Breast epithelium (tissue), 4 donors: Measurements from ENCODE around the gene RALGPS1. TPM values are rescaled to one million over a fixed set of nuclear protein-coding genes. Genes with fewer than 3 reads are reported as not detected.

Experiments
- DNase-seq, 2 donors: peaks; one replicate each; pipeline ENCODE4 v3.0.0-alpha.2; 2019; ENCODE audit warnings: low spot score in 2 of 2
- H3K27ac ChIP-seq, 2 donors: fragments of 200-600 bp; sonication (generic) in 1 of 2; one replicate each; pipeline ENCODE4 v1.5.1; 2016 to 2019; ENCODE audit warnings: mild to moderate bottlenecking in 1 of 2
- H3K27me3 ChIP-seq, 2 donors: fragments of 200-600 bp; sonication (generic) in 1 of 2; one replicate each; pipeline versions ENCODE4 v1.5.1 to v1.6.0; 2017 to 2019; ENCODE audit warnings: control low read depth in 1 of 2, mild to moderate bottlenecking in 1 of 2
- H3K36me3 ChIP-seq: fragments of 200-600 bp; one replicate; pipeline ENCODE4 v1.5.1; 2019
- H3K4me1 ChIP-seq, 2 donors: fragments of 200-600 bp; sonication (generic); one replicate each; pipeline ENCODE4 v1.5.1; 2016 to 2019; ENCODE audit warnings: control low read depth in 1 of 2
- H3K4me3 ChIP-seq, 3 donors: fragments of 200-600 bp; sonication (generic); 1 replicate in 2 of 3; 2 replicates in 1 of 3; pipeline ENCODE4 v1.5.1; 2016 to 2019; ENCODE audit warnings: mild to moderate bottlenecking in 3 of 3, moderate library complexity in 2 of 3
- H3K9me3 ChIP-seq, 2 donors: fragments of 200-600 bp; sonication (generic) in 1 of 2; one replicate each; pipeline ENCODE4 v1.5.1; 2016 to 2019; ENCODE audit warnings: control low read depth in 1 of 2
- CTCF ChIP-seq, 3 donors: fragments of 450-650 bp; IDR thresholded peaks; one replicate each; pipeline ENCODE4 v1.5.1; 2016 to 2017; ENCODE audit warnings: antibody characterized with exemption in 3 of 3, mild to moderate bottlenecking in 3 of 3, moderate library complexity in 3 of 3
- POLR2A ChIP-seq: fragments of 450-650 bp; IDR thresholded peaks from one replicate; pipeline ENCODE4 v1.6.1; 2016; ENCODE audit warnings: antibody characterized with exemption, mild to moderate bottlenecking, moderate library complexity
- POLR2AphosphoS5 ChIP-seq, 3 donors: sonication (generic); formaldehyde crosslinking; IDR thresholded peaks; one replicate each; pipeline ENCODE4 v1.6.1; 2017; ENCODE audit warnings: antibody characterized with exemption in 3 of 3
- intact Hi-C: fragments of 100-400 bp; cut with DNase I; formaldehyde crosslinking; loops from one replicate; pipeline ENCODE4 v1.15.1; 2023; ENCODE audit warnings: low total_unique reads
- total RNA-seq, 3 donors: library from RNA; depleted of rRNA; stranded (reverse); fragments of >200 nt; gene quantifications; one replicate each; pipeline ENCODE4 v1.1.0, GENCODE V29; 2016

Gene RALGPS1
- total RNA-seq, 3 donors from 2014 or later, result 5.8 to 30.7 (median 15.1) TPM

- Histone ChIP-seq H3K27me3 (no peaks in the 10 kb centered on the region), H3K36me3 (no peaks in the 10 kb centered on the region), H3K27ac (peak overlapping the region; percentile 66 to 86), H3K4me1 (peaks cover 3 to 10% of the 10 kb centered on the region in 2 donors), H3K4me3 (no peak overlapping the region), H3K9me3 (no peaks in the 10 kb centered on the region)
- no peak for DNase-seq
- intact Hi-C loops, result no loop called here
- TF ChIP-seq CTCF (IDR thresholded peaks at IDR 0.05), result no peak
- no peak for TF ChIP-seq POLR2AphosphoS5 (IDR thresholded peaks at IDR 0.05)
- TF ChIP-seq POLR2A, result no peak
These were observed 198.2 kb downstream of the RALGPS1 start for GRCh38 chr9:127112735-127113161.

GRCh38 chr9:127113191-127113972 is 198.8 kb downstream of the RALGPS1 start:
- Histone ChIP-seq H3K27me3 (no peaks in the 10 kb centered on the region), H3K9me3 (no peaks in the 10 kb centered on the region), H3K4me1 (peaks cover 3 to 10% of the 10 kb centered on the region in 2 donors), H3K27ac (peak overlapping the region; percentile 66 to 86), H3K36me3 (no peaks in the 10 kb centered on the region), H3K4me3 (no peak overlapping the region)
- TF ChIP-seq POLR2A, result no peak
- no peak for TF ChIP-seq POLR2AphosphoS5 (IDR thresholded peaks at IDR 0.05)
- no peak for TF ChIP-seq CTCF (IDR thresholded peaks at IDR 0.05)
- DNase-seq, result no peak
- intact Hi-C loops, result no loop called here

- Histone ChIP-seq H3K4me3 (no peak overlapping the region), H3K27ac (peak overlapping the region in 1 of 2 donors; percentile 48), H3K27me3 (no peaks in the 10 kb centered on the region), H3K36me3 (no peaks in the 10 kb centered on the region), H3K9me3 (no peaks in the 10 kb centered on the region), H3K4me1 (peaks cover 3 to 10% of the 10 kb centered on the region in 2 donors)
- no peak for DNase-seq
- intact Hi-C loops, result no loop called here
- TF ChIP-seq POLR2AphosphoS5 (IDR thresholded peaks at IDR 0.05), result no peak
- no peak for TF ChIP-seq CTCF (IDR thresholded peaks at IDR 0.05)
- TF ChIP-seq POLR2A, result no peak
These were observed 200.0 kb downstream of the RALGPS1 start for GRCh38 chr9:127114606-127115005.

- intact Hi-C loops, result no loop called here
These were observed 201.6 kb downstream of the RALGPS1 start for GRCh38 chr9:127116088-127116726.

More at GRCh38 chr9:127116088-127116726, 201.6 kb downstream of the RALGPS1 start:
- no peak for TF ChIP-seq POLR2A
- TF ChIP-seq POLR2AphosphoS5 (IDR thresholded peaks at IDR 0.05), result no peak
- no peak for TF ChIP-seq CTCF (IDR thresholded peaks at IDR 0.05)
- peaks cover 3 to 9% of the 10 kb centered on the region in 2 donors for H3K4me1 ChIP-seq
- no peaks in the 10 kb centered on the region for H3K27me3 ChIP-seq
- no peaks in the 10 kb centered on the region for H3K9me3 ChIP-seq
- peak overlapping the region in 1 of 2 donors; percentile 79 for H3K27ac ChIP-seq
- DNase-seq, result no peak
- H3K4me3 ChIP-seq, result no peak overlapping the region
- no peaks in the 10 kb centered on the region for H3K36me3 ChIP-seq
